ENCODE data around the gene NIN.

The NIN gene

DNA sequence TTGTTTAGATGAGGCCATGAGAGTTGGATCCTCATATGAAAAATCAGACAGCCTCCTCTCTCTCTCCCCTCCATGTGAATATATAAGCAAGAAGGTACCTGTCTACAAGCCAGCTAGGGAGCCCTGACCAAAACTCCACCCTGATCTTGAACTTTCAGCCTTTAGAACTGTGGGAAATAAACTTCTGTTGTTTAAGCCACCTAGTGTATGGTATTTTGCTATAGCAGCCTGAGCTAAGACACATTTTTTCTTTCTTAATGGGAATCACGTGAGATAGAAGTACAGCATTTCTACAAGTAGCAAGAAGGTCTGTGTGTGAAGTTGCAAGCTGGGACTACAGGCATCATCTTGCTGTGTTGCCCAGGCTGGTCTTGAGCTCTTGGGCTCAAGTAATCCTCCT is 24.6 kb upstream of the NIN start:
- H3K4me3 Mint-ChIP-seq, result no peak overlapping the region
- H3K27ac Mint-ChIP-seq, result no peak overlapping the region
- no peaks in the 10 kb centered on the region for H3K9me3 Mint-ChIP-seq (ENCODE audit: low read depth)
- peaks cover 11% of the 10 kb centered on the region for H3K4me1 Mint-ChIP-seq (ENCODE audit: low read depth)
- H3K27me3 Mint-ChIP-seq, result no peaks in the 10 kb centered on the region
- H3K36me3 Mint-ChIP-seq, result no peaks in the 10 kb centered on the region

DNA sequence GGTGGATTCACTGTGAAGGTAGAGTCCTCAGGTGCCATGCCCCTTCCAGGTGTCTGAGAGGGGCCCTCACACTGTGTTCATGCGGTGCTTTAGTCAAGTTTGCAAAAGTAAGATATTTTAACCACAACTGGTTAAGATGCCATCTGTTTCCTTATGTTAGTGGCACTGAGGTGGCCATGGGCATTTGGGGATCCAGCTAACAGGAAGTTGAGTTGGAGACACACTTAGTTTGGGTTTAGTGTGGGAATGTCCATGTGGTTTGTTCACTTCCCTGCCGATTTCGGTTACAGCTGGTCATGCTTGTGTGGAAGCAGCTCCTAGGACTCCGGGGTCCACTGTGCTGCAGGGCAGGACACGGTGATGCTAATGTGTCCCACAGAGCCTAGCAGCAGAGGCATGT is 23.6 kb upstream of the NIN start:
- Mint-ChIP-seq H3K4me3 (no peak overlapping the region), H3K27ac (no peak overlapping the region), H3K36me3 (no peaks in the 10 kb centered on the region), H3K4me1 (ENCODE audit: low read depth) (peaks cover 4% of the 10 kb centered on the region), H3K9me3 (ENCODE audit: low read depth) (no peaks in the 10 kb centered on the region), H3K27me3 (no peaks in the 10 kb centered on the region)

DNA sequence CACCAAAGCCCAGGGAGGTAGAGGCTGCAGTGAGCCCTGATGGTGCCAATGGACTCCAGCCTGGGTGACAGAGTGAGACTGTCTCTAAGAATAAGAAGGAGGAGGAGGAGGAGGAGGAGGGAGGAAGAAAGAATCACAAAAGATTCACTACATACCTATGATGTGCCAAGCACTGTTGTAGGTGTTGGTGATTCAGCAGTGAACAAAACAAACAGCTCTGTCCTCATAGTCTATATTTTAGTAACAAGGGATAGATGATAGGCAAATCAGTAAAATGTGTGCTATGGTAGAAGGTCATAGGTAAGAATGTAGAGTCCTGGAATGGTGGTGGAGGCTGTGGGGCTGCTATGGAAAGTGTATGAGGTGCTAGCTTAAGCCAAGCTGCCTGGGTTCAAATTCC is 22.9 kb upstream of the NIN start:
- H3K4me1 Mint-ChIP-seq (ENCODE audit: low read depth), result no peaks in the 10 kb centered on the region
- H3K27ac Mint-ChIP-seq, result no peak overlapping the region
- H3K27me3 Mint-ChIP-seq, result no peaks in the 10 kb centered on the region
- H3K36me3 Mint-ChIP-seq, result no peaks in the 10 kb centered on the region
- H3K4me3 Mint-ChIP-seq, result no peak overlapping the region
- no peaks in the 10 kb centered on the region for H3K9me3 Mint-ChIP-seq (ENCODE audit: low read depth)

DNA sequence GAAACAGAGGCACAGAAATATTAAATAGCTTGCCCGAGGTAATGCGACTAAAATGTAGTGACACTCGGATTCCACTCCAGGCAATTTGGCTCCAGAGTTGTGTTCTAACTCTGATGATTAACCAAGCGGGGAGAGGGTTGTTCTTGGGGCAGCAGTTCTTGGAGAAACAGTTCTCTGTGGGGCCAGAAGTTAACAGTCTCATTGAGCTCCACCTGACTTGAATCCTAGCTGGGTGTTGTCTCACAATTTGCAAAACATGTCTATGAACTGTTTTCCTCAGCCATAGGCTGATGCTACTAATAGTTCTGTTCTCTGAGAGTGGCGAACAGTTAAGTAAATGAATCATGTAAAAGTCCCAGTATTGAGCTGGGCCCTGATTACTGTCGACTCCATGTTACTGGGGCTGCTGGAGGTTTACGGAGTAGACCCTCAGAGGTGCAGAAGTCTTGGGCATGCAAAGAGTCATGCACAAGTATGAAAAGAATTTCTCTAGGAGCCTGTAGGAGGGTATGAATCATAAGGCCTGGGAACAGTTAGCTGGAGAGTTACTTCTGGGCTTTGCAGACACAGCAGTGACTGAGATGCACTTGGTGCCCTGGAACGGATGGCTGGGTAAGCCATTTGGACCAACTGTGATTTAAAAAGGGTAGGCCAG is 15.4 kb upstream of the NIN start:
- Mint-ChIP-seq H3K27me3 (no peaks in the 10 kb centered on the region), H3K4me1 (ENCODE audit: low read depth) (peaks cover 5% of the 10 kb centered on the region), H3K27ac (no peak overlapping the region), H3K4me3 (no peak overlapping the region), H3K9me3 (ENCODE audit: low read depth) (no peaks in the 10 kb centered on the region), H3K36me3 (no peaks in the 10 kb centered on the region)

DNA sequence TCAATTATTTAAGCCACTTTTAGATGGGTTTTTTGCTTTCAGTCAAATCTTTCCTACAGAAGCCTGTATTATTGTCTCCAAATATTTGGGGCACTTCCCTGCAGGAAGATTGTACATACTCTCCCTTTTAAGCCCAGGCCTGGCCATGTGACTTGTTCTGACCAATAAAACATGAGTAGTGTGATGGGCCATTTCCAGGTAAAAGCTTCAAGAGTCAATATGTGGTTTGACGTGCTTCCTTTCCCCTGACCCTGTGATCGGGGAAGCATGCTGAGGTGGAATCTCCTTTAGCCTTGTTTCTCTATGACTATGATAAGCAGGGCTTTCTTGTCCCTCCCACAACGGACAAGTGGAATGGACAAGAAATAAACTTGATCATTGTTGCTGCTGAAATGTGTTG is 14.2 kb upstream of the NIN start:
- Mint-ChIP-seq H3K36me3 (no peaks in the 10 kb centered on the region), H3K27me3 (no peaks in the 10 kb centered on the region), H3K27ac (no peak overlapping the region), H3K4me3 (no peak overlapping the region), H3K9me3 (ENCODE audit: low read depth) (no peaks in the 10 kb centered on the region), H3K4me1 (ENCODE audit: low read depth) (peaks cover 5% of the 10 kb centered on the region)

DNA sequence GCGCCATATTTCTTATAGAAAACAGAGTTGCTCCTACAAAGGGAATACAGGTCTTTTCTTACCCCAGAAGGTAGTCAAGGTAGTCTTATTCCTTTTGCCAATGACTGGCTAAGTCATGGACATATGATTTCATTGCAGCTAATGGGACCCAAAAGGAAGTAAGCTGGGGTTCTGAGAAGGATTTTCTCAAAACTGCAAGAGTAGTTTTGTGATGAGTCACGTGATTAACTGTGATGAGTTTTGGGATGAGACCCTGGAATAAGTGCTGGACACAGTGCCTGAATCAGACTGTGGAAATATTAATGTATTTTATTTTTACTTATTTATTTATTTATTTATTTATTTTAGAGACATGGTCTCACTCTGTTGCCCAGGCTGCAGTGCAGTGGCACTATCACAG is 13.4 kb upstream of the NIN start:
- H3K4me3 Mint-ChIP-seq, result no peak overlapping the region
- H3K9me3 Mint-ChIP-seq (ENCODE audit: low read depth), result no peaks in the 10 kb centered on the region
- peaks cover 5% of the 10 kb centered on the region for H3K4me1 Mint-ChIP-seq (ENCODE audit: low read depth)
- no peaks in the 10 kb centered on the region for H3K27me3 Mint-ChIP-seq
- no peaks in the 10 kb centered on the region for H3K36me3 Mint-ChIP-seq
- no peak overlapping the region for H3K27ac Mint-ChIP-seq

DNA sequence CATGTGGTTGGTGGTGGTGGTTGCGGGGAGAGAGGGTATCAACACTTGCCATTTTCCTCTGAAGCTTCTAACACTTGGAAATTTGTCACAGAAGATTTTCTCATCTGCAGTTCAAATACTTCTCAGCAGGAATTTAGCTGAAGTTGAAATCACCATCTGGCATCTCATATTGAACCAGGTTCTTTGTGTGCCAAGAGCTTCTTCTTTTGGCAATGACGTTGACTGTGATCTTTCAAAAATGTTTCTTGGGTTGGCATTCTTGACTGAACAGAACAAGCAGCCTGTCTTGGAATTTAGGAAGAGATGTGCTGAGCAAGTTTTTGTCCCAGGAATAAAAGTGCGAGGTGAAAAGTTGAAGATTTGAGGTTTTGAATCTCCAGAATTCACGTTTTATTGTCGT is 8.7 kb upstream of the NIN start:
- peaks cover 28% of the 10 kb centered on the region for H3K4me1 Mint-ChIP-seq (ENCODE audit: low read depth)
- no peaks in the 10 kb centered on the region for H3K36me3 Mint-ChIP-seq
- H3K9me3 Mint-ChIP-seq (ENCODE audit: low read depth), result no peaks in the 10 kb centered on the region
- H3K27me3 Mint-ChIP-seq, result no peaks in the 10 kb centered on the region
- no peak overlapping the region for H3K4me3 Mint-ChIP-seq
- H3K27ac Mint-ChIP-seq, result no peak overlapping the region

DNA sequence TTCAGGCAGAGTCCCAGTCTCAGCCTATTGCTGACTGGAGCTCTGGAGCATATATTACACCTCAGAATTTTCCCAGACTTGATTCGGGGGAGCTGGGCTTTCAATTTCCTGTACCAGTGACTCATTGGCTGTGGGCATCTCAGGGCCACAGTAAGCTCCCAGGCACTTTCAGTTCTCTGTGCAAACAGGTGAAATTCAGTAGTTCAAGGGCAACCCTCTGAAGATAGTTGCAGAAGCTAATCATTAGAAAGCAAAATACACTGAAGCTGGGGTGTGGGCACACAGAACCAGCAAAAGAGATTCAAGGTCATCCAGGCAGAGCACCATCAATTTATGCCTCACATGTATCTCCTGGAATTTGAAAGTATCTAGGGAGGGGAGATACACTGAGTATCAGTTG is 8.1 kb upstream of the NIN start:
- H3K27ac Mint-ChIP-seq, result peak overlapping the region; percentile 2
- H3K4me1 Mint-ChIP-seq (ENCODE audit: low read depth), result peaks cover 32% of the 10 kb centered on the region
- H3K9me3 Mint-ChIP-seq (ENCODE audit: low read depth), result no peaks in the 10 kb centered on the region
- no peaks in the 10 kb centered on the region for H3K36me3 Mint-ChIP-seq
- no peak overlapping the region for H3K4me3 Mint-ChIP-seq
- no peaks in the 10 kb centered on the region for H3K27me3 Mint-ChIP-seq

DNA sequence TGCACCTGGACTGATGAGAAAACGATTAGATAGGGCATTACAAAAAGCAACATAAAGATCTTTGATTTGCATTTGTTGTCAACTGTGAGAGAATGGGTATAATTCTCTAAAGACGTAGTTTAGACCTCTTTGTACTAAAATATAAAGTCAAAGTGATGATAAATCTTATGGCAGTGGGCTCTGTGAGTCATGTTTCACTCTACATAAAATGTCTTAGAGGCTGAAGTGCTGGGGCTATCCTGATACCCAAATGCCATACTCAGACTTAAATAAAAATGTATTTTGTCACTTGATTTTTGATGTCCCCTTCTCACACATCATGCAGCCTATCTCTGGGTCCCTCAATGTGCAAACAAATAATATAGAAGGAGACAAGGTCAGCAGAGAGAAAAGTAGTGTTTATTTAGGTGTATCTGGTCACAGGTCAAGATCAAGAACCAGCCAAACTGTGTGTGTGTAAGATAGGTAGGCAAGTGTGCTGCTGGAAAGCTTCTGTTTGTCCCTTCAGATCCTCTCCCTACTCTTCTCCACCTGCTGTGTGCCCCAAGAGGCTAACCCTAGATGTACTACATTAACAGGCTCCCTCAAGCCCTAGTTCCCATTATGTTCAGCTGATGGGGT is 7.0 kb upstream of the NIN start:
- Mint-ChIP-seq H3K4me1 (ENCODE audit: low read depth) (peaks cover 34% of the 10 kb centered on the region), H3K36me3 (no peaks in the 10 kb centered on the region), H3K9me3 (ENCODE audit: low read depth) (no peaks in the 10 kb centered on the region), H3K27me3 (no peaks in the 10 kb centered on the region), H3K27ac (peak overlapping the region; percentile 23), H3K4me3 (no peak overlapping the region)

DNA sequence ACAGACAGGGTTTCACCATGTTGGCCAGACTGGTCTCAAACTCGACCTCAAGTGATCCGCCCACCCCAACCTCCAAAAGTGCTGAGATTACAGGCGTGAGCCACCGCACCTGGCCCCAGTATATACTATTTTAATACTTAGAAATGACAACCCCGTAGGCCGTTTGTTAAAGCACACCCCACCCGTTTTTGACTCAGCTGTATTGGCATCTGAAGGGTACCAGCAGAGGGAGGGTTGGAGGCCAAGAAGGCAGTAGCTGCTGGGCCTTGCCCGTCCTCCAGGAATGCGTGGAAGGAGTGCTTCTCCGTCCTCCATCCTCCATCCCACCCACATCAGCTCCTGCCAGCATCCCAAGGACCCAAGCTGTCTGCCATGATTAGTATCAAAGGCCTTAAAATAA is 6.3 kb upstream of the NIN start:
- H3K36me3 Mint-ChIP-seq, result no peaks in the 10 kb centered on the region
- H3K4me1 Mint-ChIP-seq (ENCODE audit: low read depth), result peaks cover 37% of the 10 kb centered on the region
- no peaks in the 10 kb centered on the region for H3K9me3 Mint-ChIP-seq (ENCODE audit: low read depth)
- H3K27ac Mint-ChIP-seq, result no peak overlapping the region
- no peaks in the 10 kb centered on the region for H3K27me3 Mint-ChIP-seq
- H3K4me3 Mint-ChIP-seq, result no peak overlapping the region

DNA sequence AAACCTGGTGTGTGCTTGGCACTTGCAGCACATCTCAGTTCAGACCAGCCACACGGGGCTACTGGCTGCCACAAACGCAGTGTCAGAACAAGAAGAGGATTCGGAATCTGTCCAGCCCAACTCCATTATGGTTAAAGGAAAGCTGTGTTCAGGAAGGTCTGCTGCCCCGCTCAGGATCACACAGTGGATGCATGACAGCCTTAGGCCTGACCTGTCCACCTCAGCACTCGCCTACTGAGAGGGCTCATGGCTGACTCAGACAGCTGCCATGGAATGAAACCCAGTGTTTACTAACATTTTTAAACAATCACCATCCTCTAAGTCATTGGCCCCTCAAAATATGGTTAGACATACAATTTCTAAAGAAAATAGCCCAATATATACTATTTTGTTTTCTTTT is 5.6 kb upstream of the NIN start:
- no peaks in the 10 kb centered on the region for H3K27me3 Mint-ChIP-seq
- H3K4me1 Mint-ChIP-seq (ENCODE audit: low read depth), result peaks cover 44% of the 10 kb centered on the region
- no peaks in the 10 kb centered on the region for H3K36me3 Mint-ChIP-seq
- H3K9me3 Mint-ChIP-seq (ENCODE audit: low read depth), result no peaks in the 10 kb centered on the region
- H3K4me3 Mint-ChIP-seq, result no peak overlapping the region
- H3K27ac Mint-ChIP-seq, result no peak overlapping the region

DNA sequence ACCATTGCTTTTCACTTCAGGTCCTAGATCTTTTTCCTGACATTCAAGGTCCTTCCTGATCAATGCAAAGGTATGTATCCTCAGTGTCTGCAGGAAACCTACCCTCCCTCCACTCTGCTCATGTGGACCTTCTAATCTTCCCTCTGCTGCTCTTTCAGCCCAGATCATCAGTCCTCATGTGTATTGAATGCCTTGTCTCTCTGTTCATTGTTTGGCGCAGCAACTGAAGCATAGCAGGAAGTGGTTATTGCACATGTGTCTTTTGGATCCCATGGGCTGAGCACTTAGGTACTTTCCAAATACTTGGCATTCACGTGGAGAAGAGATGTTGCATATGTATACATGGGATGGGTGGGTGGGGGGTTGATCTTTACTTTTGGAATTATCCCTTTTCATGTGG is 4.3 kb upstream of the NIN start:
- H3K9me3 Mint-ChIP-seq (ENCODE audit: low read depth), result no peaks in the 10 kb centered on the region
- no peaks in the 10 kb centered on the region for H3K36me3 Mint-ChIP-seq
- peak overlapping the region; percentile 43 for H3K4me3 Mint-ChIP-seq
- no peaks in the 10 kb centered on the region for H3K27me3 Mint-ChIP-seq
- H3K27ac Mint-ChIP-seq, result peak overlapping the region; percentile 82
- H3K4me1 Mint-ChIP-seq (ENCODE audit: low read depth), result peaks cover 44% of the 10 kb centered on the region

DNA sequence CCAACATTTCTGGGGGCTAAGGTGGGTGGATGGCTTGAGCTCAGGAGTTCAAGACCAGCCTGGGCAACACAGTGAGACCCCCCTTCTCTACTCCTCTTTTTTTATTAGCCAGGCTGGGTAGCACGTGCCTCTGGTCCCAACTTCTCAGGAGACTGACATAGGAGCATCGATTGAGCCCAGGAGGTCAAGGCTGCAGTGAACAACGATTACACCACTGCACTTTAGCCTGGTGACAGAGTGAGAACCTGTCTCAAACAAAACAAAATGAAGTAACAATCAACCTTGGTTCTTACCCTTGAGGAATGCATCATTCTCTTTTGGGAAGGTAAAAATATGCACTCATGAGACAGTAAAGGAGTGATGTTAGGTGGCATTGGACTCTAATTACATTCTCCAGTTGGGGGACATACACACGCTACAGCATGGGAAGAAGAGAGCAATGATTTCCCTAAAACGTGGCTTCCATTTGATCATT is 3.9 kb upstream of the NIN start:
- peak overlapping the region; percentile 82 for H3K27ac Mint-ChIP-seq
- no peak overlapping the region for H3K4me3 Mint-ChIP-seq

DNA sequence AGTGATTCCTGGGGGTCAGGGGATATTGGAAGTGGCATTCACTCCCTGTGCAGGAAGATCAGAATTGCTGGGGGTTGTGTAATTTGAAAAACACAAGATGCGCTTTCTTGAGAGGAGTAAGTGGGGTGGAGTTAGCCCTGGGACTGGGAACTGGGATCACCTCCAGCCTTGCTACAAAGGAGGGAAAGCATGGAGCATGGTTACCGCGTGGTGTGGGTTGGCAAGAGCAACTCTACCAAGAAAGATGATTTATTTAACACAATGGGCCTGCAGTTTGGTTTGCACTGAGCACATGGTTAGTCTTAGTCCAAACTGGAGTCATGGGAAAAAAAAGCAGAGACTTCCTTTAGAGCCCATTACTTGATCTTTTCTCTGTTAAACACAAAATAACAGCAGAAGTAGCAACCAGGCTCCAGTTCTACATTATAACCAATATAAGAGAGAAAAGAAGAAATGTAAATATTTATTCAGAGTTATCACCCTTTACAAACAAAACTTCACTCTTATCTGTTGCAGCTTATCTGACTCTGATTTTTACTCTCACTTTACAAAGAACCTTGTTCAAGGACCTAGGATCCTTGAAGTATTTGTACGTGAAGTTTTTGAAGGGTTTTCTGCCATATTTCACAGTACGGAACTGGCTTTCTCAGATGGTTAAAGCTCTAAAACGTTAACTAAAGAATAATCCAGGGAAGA is 2.1 kb upstream of the NIN start:
- H3K27me3 Mint-ChIP-seq, result no peaks in the 10 kb centered on the region
- H3K4me3 Mint-ChIP-seq, result no peak overlapping the region
- H3K27ac Mint-ChIP-seq, result peak overlapping the region; percentile 52
- no peaks in the 10 kb centered on the region for H3K9me3 Mint-ChIP-seq (ENCODE audit: low read depth)
- H3K4me1 Mint-ChIP-seq (ENCODE audit: low read depth), result peaks cover 53% of the 10 kb centered on the region
- peaks cover 2% of the 10 kb centered on the region for H3K36me3 Mint-ChIP-seq

More for the DNA sequence above, 3.9 kb upstream of the NIN start:
- H3K9me3 Mint-ChIP-seq (ENCODE audit: low read depth), result no peaks in the 10 kb centered on the region
- H3K36me3 Mint-ChIP-seq, result no peaks in the 10 kb centered on the region
- no peaks in the 10 kb centered on the region for H3K27me3 Mint-ChIP-seq
- peaks cover 46% of the 10 kb centered on the region for H3K4me1 Mint-ChIP-seq (ENCODE audit: low read depth)

DNA sequence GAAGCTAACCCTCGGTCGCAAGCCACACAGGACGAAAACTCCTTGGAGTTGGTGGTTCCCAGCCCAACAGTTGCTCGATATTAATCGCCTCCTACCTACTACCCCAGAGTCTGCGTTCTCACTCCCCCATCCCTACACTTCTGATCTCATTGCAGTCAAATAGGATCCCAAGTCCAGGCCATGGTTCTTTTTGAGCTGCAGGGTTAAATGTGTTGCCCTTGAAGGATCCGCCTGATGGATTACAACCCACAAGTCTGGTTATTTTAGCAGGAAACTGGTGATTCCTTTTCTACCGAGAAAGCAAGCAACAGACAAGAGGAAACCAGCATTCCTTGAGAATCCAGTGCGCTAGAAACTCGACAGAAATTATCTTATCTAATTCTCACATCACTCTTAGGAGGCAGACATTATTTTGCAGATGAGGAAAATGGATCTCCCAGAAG is 785 bp upstream of the NIN start:
- peak overlapping the region; percentile 97 for H3K27ac Mint-ChIP-seq
- no peaks in the 10 kb centered on the region for H3K27me3 Mint-ChIP-seq
- H3K36me3 Mint-ChIP-seq, result peaks cover 6% of the 10 kb centered on the region
- H3K4me3 Mint-ChIP-seq, result peak overlapping the region; percentile 95
- no peaks in the 10 kb centered on the region for H3K9me3 Mint-ChIP-seq (ENCODE audit: low read depth)
- H3K4me1 Mint-ChIP-seq (ENCODE audit: low read depth), result peaks cover 58% of the 10 kb centered on the region
